ENCODE results near the gene NAALADL2.

Gene NAALADL2

GRCh38 chr3:175651716-175652115 is 792.6 kb downstream of the NAALADL2 start:
- no peak overlapping the region for H3K4me3 ChIP-seq (ENCODE audit: low read depth, low read length)
- peak; percentile 6 for DNase-seq (ENCODE audit: low read depth)
- TF ChIP-seq, protein P1, sequence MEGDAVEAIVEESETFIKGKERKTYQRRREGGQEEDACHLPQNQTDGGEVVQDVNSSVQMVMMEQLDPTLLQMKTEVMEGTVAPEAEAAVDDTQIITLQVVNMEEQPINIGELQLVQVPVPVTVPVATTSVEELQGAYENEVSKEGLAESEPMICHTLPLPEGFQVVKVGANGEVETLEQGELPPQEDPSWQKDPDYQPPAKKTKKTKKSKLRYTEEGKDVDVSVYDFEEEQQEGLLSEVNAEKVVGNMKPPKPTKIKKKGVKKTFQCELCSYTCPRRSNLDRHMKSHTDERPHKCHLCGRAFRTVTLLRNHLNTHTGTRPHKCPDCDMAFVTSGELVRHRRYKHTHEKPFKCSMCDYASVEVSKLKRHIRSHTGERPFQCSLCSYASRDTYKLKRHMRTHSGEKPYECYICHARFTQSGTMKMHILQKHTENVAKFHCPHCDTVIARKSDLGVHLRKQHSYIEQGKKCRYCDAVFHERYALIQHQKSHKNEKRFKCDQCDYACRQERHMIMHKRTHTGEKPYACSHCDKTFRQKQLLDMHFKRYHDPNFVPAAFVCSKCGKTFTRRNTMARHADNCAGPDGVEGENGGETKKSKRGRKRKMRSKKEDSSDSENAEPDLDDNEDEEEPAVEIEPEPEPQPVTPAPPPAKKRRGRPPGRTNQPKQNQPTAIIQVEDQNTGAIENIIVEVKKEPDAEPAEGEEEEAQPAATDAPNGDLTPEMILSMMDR (IDR thresholded peaks at IDR 0.05; ENCODE audit: insufficient read depth, low read depth, low read length, missing control alignments), result no peak

GRCh38 chr3:175655351-175655750 is 796.2 kb downstream of the NAALADL2 start:
- no peak overlapping the region for H3K4me3 ChIP-seq (ENCODE audit: low read depth, low read length)
- no peak for DNase-seq (ENCODE audit: low read depth)
- TF ChIP-seq, protein P1 (IDR thresholded peaks at IDR 0.05; ENCODE audit: insufficient read depth, low read depth, low read length, missing control alignments), result no peak

GRCh38 chr3:175656461-175656860 is 797.3 kb downstream of the NAALADL2 start:
- no peak for DNase-seq (ENCODE audit: low read depth)
- TF ChIP-seq, protein P1 (IDR thresholded peaks at IDR 0.05; ENCODE audit: insufficient read depth, low read depth, low read length, missing control alignments), result no peak
- no peak overlapping the region for H3K4me3 ChIP-seq (ENCODE audit: low read depth, low read length)

GRCh38 chr3:175659670-175660350 is 800.7 kb downstream of the NAALADL2 start:
- H3K4me3 ChIP-seq (ENCODE audit: low read depth, low read length), result no peak overlapping the region
- no peak for DNase-seq (ENCODE audit: low read depth)
- TF ChIP-seq, protein P1 (IDR thresholded peaks at IDR 0.05; ENCODE audit: insufficient read depth, low read depth, low read length, missing control alignments), result no peak

- no peak for DNase-seq (ENCODE audit: low read depth)
- TF ChIP-seq, protein P1 (IDR thresholded peaks at IDR 0.05; ENCODE audit: insufficient read depth, low read depth, low read length, missing control alignments), result no peak
- H3K4me3 ChIP-seq (ENCODE audit: low read depth, low read length), result no peak overlapping the region
Measured at GRCh38 chr3:175662815-175663214, 803.7 kb downstream of the NAALADL2 start.

GRCh38 chr3:175664911-175665310 is 805.8 kb downstream of the NAALADL2 start:
- H3K4me3 ChIP-seq (ENCODE audit: low read depth, low read length), result no peak overlapping the region
- DNase-seq (ENCODE audit: low read depth), result no peak
- TF ChIP-seq, protein P1 (IDR thresholded peaks at IDR 0.05; ENCODE audit: insufficient read depth, low read depth, low read length, missing control alignments), result no peak

GRCh38 chr3:175668300-175668699 is 809.2 kb downstream of the NAALADL2 start:
- DNase-seq (ENCODE audit: low read depth), result no peak
- no peak overlapping the region for H3K4me3 ChIP-seq (ENCODE audit: low read depth, low read length)
- TF ChIP-seq, protein P1 (IDR thresholded peaks at IDR 0.05; ENCODE audit: insufficient read depth, low read depth, low read length, missing control alignments), result no peak

Data from GM12865 (cell line).